Myocyte (in vitro differentiated cells): ENCODE measurements around the gene BDH2. TPM values are rescaled to one million over a fixed set of nuclear protein-coding genes. Genes with fewer than 3 reads are reported as not detected.

Experiments used
- DNase-seq: peaks from one replicate; pipeline ENCODE4 v3.0.0-alpha.2; 2012; ENCODE audit warnings: low read depth
- total RNA-seq: library from RNA; depleted of rRNA; stranded (reverse); fragments of >200 nt; gene quantifications from 2 replicates; pipeline ENCODE4 v1.2.3, GENCODE V29; 2014

Gene BDH2
- total RNA-seq, 1 donor from 2014 or later = 52.0 TPM

GRCh38 chr4:103085555-103086196 lies 14.0 kb downstream of the BDH2 start:
- DNase-seq = no peak

- DNase-seq = no peak
Observed at GRCh38 chr4:103079621-103080020, 20.0 kb downstream of the BDH2 start.

DNA sequence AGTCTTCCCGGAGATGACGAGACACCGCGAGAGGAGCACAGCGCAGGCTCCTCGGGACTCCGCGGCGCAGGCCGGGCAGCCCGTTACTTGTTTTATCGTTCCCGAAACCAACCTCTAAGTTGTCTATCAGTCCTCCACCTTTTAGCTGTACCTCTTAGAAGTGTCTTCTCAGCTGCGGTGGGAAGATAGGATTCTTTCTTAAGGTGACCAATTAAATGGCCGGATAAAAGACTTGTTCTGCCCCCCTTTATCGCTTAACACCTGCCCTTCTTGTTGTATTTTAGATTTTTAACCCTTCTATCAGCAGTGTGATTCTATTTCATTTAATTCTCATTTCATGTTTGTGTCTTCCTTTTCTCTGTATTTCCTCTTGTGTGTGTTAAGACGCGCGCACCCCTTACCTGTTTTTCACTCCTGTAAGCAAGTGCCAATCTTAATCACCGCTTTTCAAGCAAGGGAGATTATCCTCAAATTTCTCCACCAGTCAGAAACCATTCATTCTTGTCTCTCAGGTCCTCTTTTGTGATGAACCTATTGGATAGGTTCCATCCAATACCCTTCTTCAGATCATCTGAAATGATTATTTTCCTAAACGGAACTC lies 22.8 kb downstream of the BDH2 start, which contains the start of gene SLC9B2:
Gene SLC9B2, minus strand, starts transcription at position 15 of the 601 bp plus-strand sequence. CDS start 9,211 bp downstream, outside the sequence.
- no peak for DNase-seq

GRCh38 chr4:103075894-103076746 lies 23.5 kb downstream of the BDH2 start:
- peak; percentile 78 for DNase-seq

DNA sequence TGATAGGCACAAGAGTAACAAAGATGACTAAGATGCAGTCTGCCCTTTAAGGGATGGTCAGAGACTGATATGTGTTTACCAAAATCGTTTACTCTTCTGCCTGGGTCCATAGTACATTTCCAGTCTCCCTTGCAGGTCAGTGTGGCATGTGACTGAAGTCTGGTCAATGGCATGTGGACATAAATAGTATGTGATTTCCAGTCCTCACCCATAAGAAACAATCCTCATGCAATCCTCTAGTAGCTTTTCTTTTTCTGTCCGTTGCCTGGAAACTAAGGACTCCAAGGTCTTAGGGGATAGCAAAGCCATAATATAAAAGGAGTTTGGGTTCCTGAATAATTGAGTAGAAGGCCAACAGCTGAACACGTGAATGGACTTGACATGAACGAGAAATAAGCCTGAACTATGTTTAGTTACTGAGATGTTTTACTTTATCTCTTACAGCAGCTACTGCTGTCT lies 24.2 kb downstream of the BDH2 start:
- no peak for DNase-seq

GRCh38 chr4:103074744-103075434 lies 24.7 kb downstream of the BDH2 start:
- no peak for DNase-seq

DNA sequence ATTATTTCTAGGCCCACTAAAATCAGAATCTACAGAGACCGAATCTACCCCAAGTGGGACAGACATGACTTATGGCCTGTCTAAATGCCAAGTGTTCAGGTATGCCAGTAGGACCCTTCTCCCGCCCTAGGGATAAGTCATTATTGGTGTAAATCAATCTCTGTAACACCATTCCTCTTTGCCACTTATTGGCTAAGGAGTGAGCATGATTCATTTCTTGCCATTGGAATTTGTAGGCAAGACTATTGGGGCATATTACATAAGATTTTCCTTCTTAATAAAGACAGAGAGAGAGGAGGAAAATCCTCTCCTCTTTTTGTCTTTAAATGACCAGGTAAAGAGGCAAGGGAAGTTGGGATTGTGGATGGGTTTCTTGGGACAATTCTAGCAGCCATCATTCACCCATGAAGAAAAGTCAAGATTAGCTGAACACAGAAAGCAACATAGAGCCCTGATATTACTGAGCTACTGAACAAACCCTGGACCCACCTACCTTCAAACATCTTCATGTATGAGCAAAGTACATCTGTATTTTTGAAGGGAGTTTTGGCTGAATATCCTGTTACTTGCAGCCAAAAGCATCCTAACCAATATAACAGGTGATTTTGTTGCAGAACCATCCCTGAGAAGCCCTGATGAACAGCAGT lies 25.7 kb downstream of the BDH2 start:
- no peak for DNase-seq

GRCh38 chr4:103067841-103068547 lies 31.6 kb downstream of the BDH2 start:
- DNase-seq = no peak

DNA sequence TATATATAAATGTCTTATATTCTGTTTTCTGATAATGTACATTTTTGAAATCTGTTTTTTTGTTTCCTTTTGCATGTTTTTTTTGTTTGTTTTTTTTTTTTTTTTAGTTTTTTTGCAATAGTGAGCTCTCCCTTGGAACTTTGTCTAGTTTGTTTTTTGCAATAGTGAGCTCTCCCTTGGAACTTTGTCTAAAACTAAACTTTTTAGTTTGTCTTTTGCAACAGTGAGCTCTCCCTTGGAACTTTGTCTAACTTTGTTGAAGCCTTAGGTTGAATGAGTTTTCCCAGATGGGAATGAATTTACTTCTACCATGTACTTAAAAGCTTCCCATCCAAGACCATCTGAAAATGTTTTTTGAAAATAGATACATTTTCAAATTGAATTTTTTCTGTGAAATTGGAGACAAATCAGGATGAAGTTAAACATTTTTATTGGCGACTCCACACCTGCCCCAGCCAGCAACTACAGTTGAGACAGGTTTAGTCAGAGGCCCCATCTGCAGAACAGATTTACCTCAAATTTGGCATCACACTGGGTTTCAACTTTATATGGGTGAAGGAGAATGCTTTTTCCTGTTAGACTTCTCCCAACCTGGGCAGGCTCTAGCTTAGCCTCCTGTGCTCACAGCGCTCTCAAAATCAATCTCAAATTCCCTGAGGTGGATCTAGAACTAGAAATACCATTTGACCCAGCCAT lies 39.0 kb downstream of the BDH2 start:
- DNase-seq = no peak

GRCh38 chr4:103054030-103054429 lies 45.6 kb downstream of the BDH2 start:
- no peak for DNase-seq

- DNase-seq = no peak
Observed at GRCh38 chr4:103052779-103053178, 46.9 kb downstream of the BDH2 start.

DNA sequence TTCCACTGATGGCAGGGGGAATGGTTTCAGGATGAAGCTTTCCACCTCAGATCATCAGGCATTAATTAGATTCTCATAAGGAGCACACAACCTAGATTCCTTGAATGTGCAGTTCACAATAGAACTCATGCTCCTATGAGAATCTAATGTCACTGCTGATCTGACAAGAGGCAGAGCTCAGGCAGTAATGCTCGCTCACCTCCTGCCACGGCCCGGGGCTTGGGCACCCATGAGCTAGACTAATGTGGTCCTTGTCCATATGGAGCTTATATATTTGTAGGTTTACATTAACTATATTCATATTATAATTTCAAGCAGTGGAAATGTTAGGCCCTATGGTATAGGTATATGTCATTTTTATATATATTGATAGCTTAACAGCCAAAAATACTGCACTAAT lies 47.5 kb downstream of the BDH2 start:
- no peak for DNase-seq

DNA sequence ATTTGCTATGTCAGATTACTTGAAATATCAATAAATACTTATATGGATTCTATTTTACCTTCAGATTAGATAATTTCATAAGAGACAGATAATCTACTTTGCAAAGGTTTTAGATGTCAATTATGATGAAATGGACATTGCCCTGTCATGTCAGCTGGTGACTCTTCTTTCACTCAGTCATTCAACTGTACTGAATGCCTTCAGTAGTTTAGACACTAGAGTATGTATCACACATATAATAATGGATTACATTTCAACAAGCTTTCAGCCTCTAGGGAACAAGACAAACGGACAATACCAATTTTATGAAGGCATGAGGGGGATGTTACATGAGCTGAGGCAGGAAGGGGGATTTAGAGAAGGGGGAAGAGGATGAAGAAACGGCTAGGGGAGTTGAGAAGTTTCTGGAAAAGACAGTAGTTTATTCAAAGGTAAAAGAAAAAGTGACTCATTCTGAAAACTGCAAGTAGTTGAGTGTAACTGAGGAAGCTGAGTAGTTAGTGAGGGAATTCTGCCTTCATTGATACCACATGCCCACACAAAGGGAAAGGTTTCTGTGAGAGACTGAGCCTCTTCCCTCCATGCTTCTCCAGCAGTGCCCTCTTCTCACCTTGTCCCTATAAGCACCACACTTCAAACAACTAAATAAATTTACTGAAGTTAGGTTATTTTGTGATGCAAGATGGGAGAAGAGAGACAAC lies 48.7 kb downstream of the BDH2 start:
- no peak for DNase-seq

- peak; percentile 37 for DNase-seq
Observed at GRCh38 chr4:103046416-103047290, 53.0 kb downstream of the BDH2 start.

GRCh38 chr4:103044183-103044582 lies 55.5 kb downstream of the BDH2 start:
- DNase-seq = no peak

- DNase-seq = no peak
Observed at GRCh38 chr4:103036169-103036568, 63.5 kb downstream of the BDH2 start.

DNA sequence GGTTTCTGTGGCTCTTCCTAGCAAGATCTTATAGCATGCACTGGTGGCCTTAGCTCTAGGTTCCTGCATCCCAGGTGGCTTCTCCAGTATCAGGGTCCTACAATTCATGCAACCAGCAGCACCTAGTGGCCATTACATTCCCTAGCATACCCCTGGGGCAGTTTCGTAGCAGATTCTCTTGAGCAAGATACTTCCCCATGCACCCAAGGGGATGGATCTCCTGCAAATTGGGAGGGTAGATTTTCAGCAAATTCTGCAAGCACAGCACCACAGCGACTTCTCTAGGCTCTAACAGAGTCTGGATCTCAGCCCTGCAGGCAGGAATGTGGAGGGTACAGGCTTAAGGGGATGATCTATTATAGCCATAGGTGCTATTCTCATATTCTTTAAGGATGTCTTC lies 67.1 kb downstream of the BDH2 start:
- DNase-seq = no peak

DNA sequence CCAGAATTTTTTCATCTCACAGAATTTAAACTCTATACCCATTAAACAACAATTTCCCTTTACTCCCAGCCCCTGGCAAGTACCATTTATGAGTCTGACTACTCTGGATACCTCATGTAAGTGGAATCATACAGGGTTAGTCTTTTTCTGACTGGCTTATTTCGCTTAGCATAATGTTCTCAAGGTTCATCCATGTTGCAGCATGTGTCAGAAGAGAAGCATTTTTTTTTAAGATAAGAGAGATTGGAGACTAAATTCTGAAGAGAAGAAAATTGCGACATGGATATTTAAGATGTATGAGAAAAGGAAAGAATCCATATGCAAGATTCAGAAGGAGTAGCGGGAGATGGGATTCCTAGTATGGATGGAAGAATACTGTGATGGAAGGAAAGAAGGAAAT lies 68.8 kb downstream of the BDH2 start:
- no peak for DNase-seq
